Endothelial cell (in vitro differentiated cells): ENCODE results near the gene ZBTB14. TPM values are rescaled to one million over a fixed set of nuclear protein-coding genes. Genes with fewer than 3 reads are reported as not detected.

ENCODE experiments used
- DNase-seq: peaks from one replicate; pipeline ENCODE4 v3.0.0; 2021; ENCODE audit warnings: low spot score
- H3K27ac Mint-ChIP-seq: one replicate; pipeline ENCODE4 v1.8.0; 2021; ENCODE audit warnings: mixed read lengths, inconsistent platforms; ENCODE audit not compliant: unreplicated experiment
- H3K27me3 Mint-ChIP-seq: one replicate; pipeline ENCODE4 v1.8.0; 2021; ENCODE audit warnings: mild to moderate bottlenecking, moderate library complexity, mixed read lengths, inconsistent platforms; ENCODE audit not compliant: unreplicated experiment
- H3K36me3 Mint-ChIP-seq: one replicate; pipeline ENCODE4 v1.8.0; 2021; ENCODE audit warnings: mild to moderate bottlenecking, low read depth, mixed read lengths, inconsistent platforms; ENCODE audit not compliant: unreplicated experiment
- H3K4me1 Mint-ChIP-seq: one replicate; pipeline ENCODE4 v1.8.0; 2021; ENCODE audit warnings: mild to moderate bottlenecking, mixed read lengths, inconsistent platforms; ENCODE audit not compliant: unreplicated experiment
- H3K4me3 Mint-ChIP-seq: one replicate; pipeline ENCODE4 v1.8.0; 2021; ENCODE audit warnings: mild to moderate bottlenecking, mixed read lengths, inconsistent platforms; ENCODE audit not compliant: unreplicated experiment
- H3K9me3 Mint-ChIP-seq: one replicate; pipeline ENCODE4 v1.8.0; 2021; ENCODE audit warnings: mixed read lengths, inconsistent platforms; ENCODE audit not compliant: unreplicated experiment
- total RNA-seq: library from RNA; stranded (reverse); fragmentation: NEBNext Ultra II Directional; extraction: Animal tissue kit (Norgen Biotek cat#: 25700); gene quantifications from one replicate; pipeline ENCODE4 v1.2.1, GENCODE V29; 2021; ENCODE audit not compliant: unreplicated experiment
- TF ChIP-seq, protein P1 (sequence below): fragments of 200-600 bp; sonication (generic); IDR thresholded peaks from one replicate; pipeline ENCODE4 v1.5.0; 2021; ENCODE audit warnings: antibody characterized with exemption; ENCODE audit not compliant: unreplicated experiment

Gene ZBTB14
- total RNA-seq, 1 donor from 2014 or later: 23.2 TPM

DNA sequence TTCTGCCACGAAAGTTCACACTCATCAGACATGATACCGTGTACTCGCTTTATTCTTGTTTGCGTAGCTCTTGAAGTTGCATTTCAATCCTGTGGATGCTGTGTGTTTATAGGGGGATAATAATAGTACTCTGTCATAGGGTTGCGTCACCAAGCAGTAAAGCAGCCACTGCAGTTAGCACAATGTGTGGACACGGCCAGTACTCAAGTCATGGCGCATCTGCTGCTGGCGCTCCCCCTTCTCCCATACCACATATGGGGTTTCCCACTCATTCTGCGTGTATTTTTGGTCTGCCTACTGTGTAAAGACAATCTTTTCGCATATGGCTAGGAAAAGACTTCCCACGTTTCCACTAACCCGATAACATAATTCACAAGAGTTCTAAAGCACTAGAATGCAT lies 2.1 kb upstream of the ZBTB14 start:
- Mint-ChIP-seq H3K4me3 (peak overlapping the region; percentile 21), H3K4me1 (peaks cover 36% of the 10 kb centered on the region), H3K36me3 (peaks cover 4% of the 10 kb centered on the region), H3K27ac (no peak overlapping the region), H3K9me3 (no peaks in the 10 kb centered on the region), H3K27me3 (peaks cover 23% of the 10 kb centered on the region)
- no peak for DNase-seq
- TF ChIP-seq, protein P1, sequence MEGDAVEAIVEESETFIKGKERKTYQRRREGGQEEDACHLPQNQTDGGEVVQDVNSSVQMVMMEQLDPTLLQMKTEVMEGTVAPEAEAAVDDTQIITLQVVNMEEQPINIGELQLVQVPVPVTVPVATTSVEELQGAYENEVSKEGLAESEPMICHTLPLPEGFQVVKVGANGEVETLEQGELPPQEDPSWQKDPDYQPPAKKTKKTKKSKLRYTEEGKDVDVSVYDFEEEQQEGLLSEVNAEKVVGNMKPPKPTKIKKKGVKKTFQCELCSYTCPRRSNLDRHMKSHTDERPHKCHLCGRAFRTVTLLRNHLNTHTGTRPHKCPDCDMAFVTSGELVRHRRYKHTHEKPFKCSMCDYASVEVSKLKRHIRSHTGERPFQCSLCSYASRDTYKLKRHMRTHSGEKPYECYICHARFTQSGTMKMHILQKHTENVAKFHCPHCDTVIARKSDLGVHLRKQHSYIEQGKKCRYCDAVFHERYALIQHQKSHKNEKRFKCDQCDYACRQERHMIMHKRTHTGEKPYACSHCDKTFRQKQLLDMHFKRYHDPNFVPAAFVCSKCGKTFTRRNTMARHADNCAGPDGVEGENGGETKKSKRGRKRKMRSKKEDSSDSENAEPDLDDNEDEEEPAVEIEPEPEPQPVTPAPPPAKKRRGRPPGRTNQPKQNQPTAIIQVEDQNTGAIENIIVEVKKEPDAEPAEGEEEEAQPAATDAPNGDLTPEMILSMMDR: no peak

- Mint-ChIP-seq H3K36me3 (peaks cover 5% of the 10 kb centered on the region), H3K4me1 (peaks cover 36% of the 10 kb centered on the region), H3K9me3 (no peaks in the 10 kb centered on the region), H3K27ac (peak overlapping the region; percentile 88), H3K4me3 (peak overlapping the region; percentile 94), H3K27me3 (peaks cover 23% of the 10 kb centered on the region)
- TF ChIP-seq, protein P1: no peak
- DNase-seq: peak; percentile 77
These were observed 1.3 kb upstream of the ZBTB14 start for GRCh38 chr18:5296706-5297320.

- TF ChIP-seq, protein P1: no peak
- Mint-ChIP-seq H3K27me3 (peaks cover 23% of the 10 kb centered on the region), H3K4me3 (peak overlapping the region; percentile 94), H3K4me1 (peaks cover 36% of the 10 kb centered on the region), H3K9me3 (no peaks in the 10 kb centered on the region), H3K36me3 (peaks cover 12% of the 10 kb centered on the region), H3K27ac (peak overlapping the region; percentile 88)
- peak; percentile 93 for DNase-seq
These were observed 617 bp upstream of the ZBTB14 start for GRCh38 chr18:5295981-5296705.

GRCh38 chr18:5294457-5295230 lies 882 bp downstream of the ZBTB14 start:
- Mint-ChIP-seq H3K27me3 (peaks cover 23% of the 10 kb centered on the region), H3K9me3 (no peaks in the 10 kb centered on the region), H3K27ac (peak overlapping the region; percentile 93), H3K4me3 (peak overlapping the region; percentile 92), H3K36me3 (peaks cover 16% of the 10 kb centered on the region), H3K4me1 (peaks cover 32% of the 10 kb centered on the region)
- TF ChIP-seq, protein P1: no peak
- peak; percentile 27 for DNase-seq
